GM12878 (cell line): ENCODE results near the gene CAMK2A. TPM values are rescaled to one million over a fixed set of nuclear protein-coding genes. Genes with fewer than 3 reads are reported as not detected.
A peak's percentile ranks its signal among the peaks of the same experiment; 100 is the strongest.

Experiments
- ATAC-seq: fragments of 200-7000 bp; cut with Tn5 transposase; 3 replicates; pipeline ENCODE4 v1.9.1; 2020; ENCODE audit warnings: mild to moderate bottlenecking, moderate library complexity
- BruUV-seq: library from RNA; stranded (reverse); fragments of 400-500 nt; replicated peaks from 2 replicates; lab custom pipeline; 2021; lab: Mats Ljungman, UMichigan
- CTCF ChIA-PET: fragments of 300-600 bp; sonication (Branson Sonifier 250); formaldehyde crosslinking; extraction: SDS; loops from one replicate; lab custom pipeline; 2021; ENCODE audit warnings: inconsistent platforms; lab: Yijun Ruan, JAX
- POLR2A ChIA-PET: fragments of 350-600 bp; formaldehyde crosslinking; extraction: SDS; loops from one replicate; lab custom pipeline; 2021; ENCODE audit warnings: inconsistent platforms; lab: Charles Lee
- RAD21 ChIA-PET: fragments of 300-600 bp; sonication (Branson Sonifier 250); formaldehyde crosslinking; loops from one replicate; lab custom pipeline; 2023; ENCODE audit warnings: antibody characterized with exemption; ENCODE audit not compliant: unreplicated experiment; lab: Charles Lee
- SMC1A ChIA-PET: fragments of 300-600 bp; sonication (Branson Sonifier 250); formaldehyde crosslinking; loops from one replicate; lab custom pipeline; 2023; ENCODE audit not compliant: unreplicated experiment, uncharacterized antibody; lab: Charles Lee
- DNase-seq: peaks from one replicate; pipeline ENCODE4 v3.0.0-alpha.2; 2011; ENCODE audit warnings: low read depth, low spot score
- FAIRE-seq: peaks from 3 replicates; lab custom pipeline; 2011; peaks lifted over from hg19 to GRCh38; lab: Jason Lieb, UNC
- H2AFZ ChIP-seq: 2 replicates; pipeline ENCODE4 v1.6.0; 2011; ENCODE audit warnings: low read depth, low read length, control low read depth; ENCODE audit not compliant: control insufficient read depth
- H3K27ac ChIP-seq: 2 replicates; pipeline ENCODE4 v1.5.1; 2011; ENCODE audit warnings: control low read depth; ENCODE audit not compliant: control insufficient read depth, insufficient read depth
- H3K27me3 ChIP-seq, 2 experiments: replicated peaks in 1 of 2; 2 replicates each; pipeline versions ENCODE4 v1.6.0 to v1.6.1; 2011; ENCODE audit warnings: low read length in 1 of 2; ENCODE audit not compliant: control insufficient read depth in 2 of 2, insufficient read depth in 2 of 2
- H3K36me3 ChIP-seq, 2 experiments: 2 replicates each; pipeline ENCODE4 v1.5.1; 2011; ENCODE audit warnings: low read length in 1 of 2; ENCODE audit not compliant: control insufficient read depth in 2 of 2, insufficient read depth in 2 of 2
- H3K4me1 ChIP-seq: 2 replicates; pipeline ENCODE4 v1.6.1; 2011; ENCODE audit warnings: mild to moderate bottlenecking, low read length, moderate library complexity, mixed read lengths; ENCODE audit not compliant: control insufficient read depth, insufficient read depth
- H3K4me2 ChIP-seq: 2 replicates; pipeline ENCODE4 v1.6.0; 2011; ENCODE audit warnings: control low read depth; ENCODE audit not compliant: control insufficient read depth, insufficient read depth
- H3K4me3 ChIP-seq: fragments of 200-600 bp; sonication (generic); 2 replicates; pipeline ENCODE4 v1.5.1; 2016
- H3K79me2 ChIP-seq: 2 replicates; pipeline ENCODE4 v1.6.0; 2011; ENCODE audit warnings: low read length; ENCODE audit not compliant: control insufficient read depth, insufficient read depth
- H3K9ac ChIP-seq: 2 replicates; pipeline ENCODE4 v1.8.0; 2011; ENCODE audit warnings: low read length, control low read depth, mixed read lengths; ENCODE audit not compliant: control insufficient read depth, insufficient read depth
- H3K9me3 ChIP-seq: replicated peaks from 3 replicates; pipeline ENCODE4 v1.5.1; 2011; ENCODE audit warnings: mild to moderate bottlenecking, low read length; ENCODE audit not compliant: control insufficient read depth, insufficient read depth
- H4K20me1 ChIP-seq: 2 replicates; pipeline ENCODE4 v1.6.0; 2011; ENCODE audit not compliant: control insufficient read depth, insufficient read depth
- ESRRA ChIP-seq: IDR thresholded peaks from 2 replicates; pipeline ENCODE4 v1.6.1; 2012; ENCODE audit warnings: mild to moderate bottlenecking, low read length, improper control_type of control experiment
- STAT3 ChIP-seq: IDR thresholded peaks from 2 replicates; pipeline ENCODE4 v1.6.1; 2011; ENCODE audit warnings: low read depth, low read length, improper control_type of control experiment
- TCF3 ChIP-seq: IDR thresholded peaks from 2 replicates; pipeline ENCODE4 v1.6.1; 2012; ENCODE audit warnings: low read depth, mild to moderate bottlenecking, low read length, borderline replicate concordance; ENCODE audit not compliant: insufficient read depth
- ZNF622 ChIP-seq: fragments of 450-650 bp; IDR thresholded peaks from 2 replicates; pipeline ENCODE4 v1.6.1; 2017; ENCODE audit warnings: mild to moderate bottlenecking, inconsistent platforms
- WGBS: methylation state at CpG from one replicate; pipeline ENCODE4 v1.1.6; 2016; ENCODE audit warnings: low lambda C conversion rate; ENCODE audit not compliant: insufficient replicate concordance, insufficient coverage; ENCODE audit errors: missing lambda C conversion rate; 5-methylcytosine and 5-hydroxymethylcytosine counted together
- in situ Hi-C: fragments of 300-500 bp; cut with MboI; formaldehyde crosslinking; loops from 9 replicates; pipeline ENCODE4 v1.14.3; 2018; ENCODE audit warnings: mixed read lengths
- intact Hi-C: fragments of 100-400 bp; cut with micrococcal nuclease; formaldehyde crosslinking; loops from one replicate; pipeline ENCODE4 v1.14.2; 2022; ENCODE audit not compliant: unreplicated experiment
- polyA plus RNA-seq, 11 experiments: library from polyadenylated mRNA; depleted of rRNA in 4 of 11; unstranded in 6 of 11; stranded (reverse) in 5 of 11; fragments of >200 nt; fragmentation: Nextera tagmentation in 4 of 11; fragmentation: Illumina TruSeq in 1 of 11; extraction: Ambion mirVana in 4 of 11; extraction: Trizol in 1 of 11; gene quantifications; 1 replicate in 1 of 11; 2 replicates in 10 of 11; pipeline versions ENCODE4 v1.2.1 to v1.2.3, GENCODE V29; 2011 to 2016; ENCODE audit warnings: inconsistent platforms in 2 of 11, missing spikeins in 2 of 11, low read depth in 1 of 11
- total RNA-seq, 4 experiments: library from RNA; depleted of rRNA in 3 of 4; stranded (reverse); fragments of >200 nt in 3 of 4; fragmentation: Illumina TruSeq in 1 of 4; extraction: Trizol in 1 of 4; gene quantifications; 2 replicates each; pipeline versions ENCODE4 v1.2.1 to v1.2.3, GENCODE V29; 2013 to 2021
- TF ChIP-seq, protein P1 (sequence below): IDR thresholded peaks from 2 replicates; pipeline ENCODE4 v1.6.1; 2011; ENCODE audit warnings: borderline replicate concordance, low read depth, mild to moderate bottlenecking, moderate library complexity, mixed read lengths, low read length; ENCODE audit not compliant: insufficient read depth; ENCODE audit errors: extremely low read length
- TF ChIP-seq, protein P2 (sequence below): fragments of 450-650 bp; IDR thresholded peaks from 2 replicates; pipeline ENCODE4 v1.6.1; 2016; ENCODE audit warnings: mild to moderate bottlenecking, moderate library complexity, borderline replicate concordance
- TF ChIP-seq, protein P3 (sequence below): fragments of 450-650 bp; IDR thresholded peaks from 2 replicates; pipeline ENCODE4 v1.6.1; 2017; ENCODE audit warnings: antibody characterized with exemption, mild to moderate bottlenecking, moderate library complexity

CAMK2A gene
- total and polyA plus RNA-seq, 10 of the 15 experiments (the other 5 are each of a cell fraction or from before 2014, with no cell fraction given): 0.11 TPM; not detected in 9

DNA sequence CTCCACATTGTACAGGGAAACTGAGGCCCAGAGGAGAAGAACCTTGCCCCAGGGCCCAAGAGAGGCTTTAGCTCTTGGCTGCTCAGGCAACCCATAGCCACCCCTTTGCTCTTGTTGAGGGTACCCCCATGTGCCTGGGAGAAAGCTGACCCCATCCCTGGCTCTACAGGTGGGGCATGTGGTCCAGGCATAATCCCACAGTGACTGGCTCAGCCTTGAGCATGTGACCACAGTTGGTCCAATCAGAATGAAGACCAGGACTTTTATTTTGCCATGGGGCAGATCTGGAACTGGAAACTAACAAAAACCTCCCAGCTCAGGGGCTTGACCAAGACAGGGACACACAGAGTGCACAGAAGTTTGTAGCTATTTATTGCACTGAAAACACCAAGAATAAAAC is 70.4 kb downstream of the CAMK2A start:
- SMC1A ChIA-PET: interaction anchor here (1.0 to 3.5 kb wide), 4 partner anchors 17 to 89 kb away, joined by 3 to 22 read pairs (median 4); no protein-coding TSS in a partner anchor
- intact Hi-C loops: loop anchor here (5.0 to 10.0 kb wide), 2 partner anchors 182 to 584 kb away; no protein-coding TSS in a partner anchor
- Histone ChIP-seq H3K4me1 (no peaks in the 10 kb centered on the region), H3K9ac (no peak overlapping the region), H3K27ac (no peak overlapping the region), H3K9me3 (no peaks in the 10 kb centered on the region), H3K27me3 (peaks cover 2 to 4% of the 10 kb centered on the region in 2 experiments; a peak in 3 of 4 replicates), H3K79me2 (no peaks in the 10 kb centered on the region), H2AFZ (no peak overlapping the region)
- FAIRE-seq (no peak), ATAC-seq (peak; percentile 15; the same call in 1 of the 3 replicates)
- CTCF ChIA-PET: interaction anchor here (0.9 to 4.7 kb wide), 12 partner anchors 10 to 155 kb away, joined by 3 to 30 read pairs (median 6); no protein-coding TSS in a partner anchor
- in situ Hi-C loops: no loop called here
- POLR2A ChIA-PET: no interaction called here
- no peak for TF ChIP-seq ZNF622
- TF ChIP-seq, protein P1, sequence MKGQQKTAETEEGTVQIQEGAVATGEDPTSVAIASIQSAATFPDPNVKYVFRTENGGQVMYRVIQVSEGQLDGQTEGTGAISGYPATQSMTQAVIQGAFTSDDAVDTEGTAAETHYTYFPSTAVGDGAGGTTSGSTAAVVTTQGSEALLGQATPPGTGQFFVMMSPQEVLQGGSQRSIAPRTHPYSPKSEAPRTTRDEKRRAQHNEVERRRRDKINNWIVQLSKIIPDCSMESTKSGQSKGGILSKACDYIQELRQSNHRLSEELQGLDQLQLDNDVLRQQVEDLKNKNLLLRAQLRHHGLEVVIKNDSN: peak; percentile 6
- TF ChIP-seq, all 136 proteins: peak for 1
- RAD21 ChIA-PET: interaction anchor here (1.1 to 2.3 kb wide), 8 partner anchors 57 to 225 kb away, joined by 3 to 9 read pairs (median 4); no protein-coding TSS in a partner anchor
- Histone ChIP-seq H3K36me3 (no peaks in the 10 kb centered on the region), H4K20me1 (no peaks in the 10 kb centered on the region), H3K4me3 (no peak overlapping the region), H3K4me2 (no peak overlapping the region)
- BruUV-seq: no TSS peak
- no peak for DNase-seq

DNA sequence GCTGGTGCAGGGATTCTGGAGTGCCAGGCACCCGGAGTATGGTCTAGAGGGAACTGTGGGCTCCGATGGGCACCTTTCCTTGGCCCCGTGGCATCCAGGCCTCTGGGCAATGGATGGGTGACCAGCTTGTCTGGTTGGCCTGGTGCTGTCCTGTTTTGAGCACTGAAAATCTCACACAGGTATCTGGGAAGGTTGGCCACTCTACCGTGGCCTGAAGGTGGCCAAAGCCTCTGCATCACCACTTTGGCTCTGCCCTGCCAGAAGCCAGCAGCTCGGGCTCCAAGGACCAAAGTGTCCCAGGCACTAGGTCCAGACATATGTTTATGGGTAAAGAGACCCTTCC is 70.9 kb downstream of the CAMK2A start:
- Histone ChIP-seq H3K4me2 (no peak overlapping the region), H3K27me3 (peaks cover 2 to 4% of the 10 kb centered on the region in 2 experiments; a peak in 3 of 4 replicates), H3K79me2 (no peaks in the 10 kb centered on the region), H2AFZ (no peak overlapping the region), H4K20me1 (no peaks in the 10 kb centered on the region), H3K36me3 (no peaks in the 10 kb centered on the region), H3K9me3 (no peaks in the 10 kb centered on the region), H3K9ac (no peak overlapping the region), H3K27ac (no peak overlapping the region), H3K4me1 (no peaks in the 10 kb centered on the region), H3K4me3 (no peak overlapping the region)
- intact Hi-C loops (loop anchor here (1.0 to 10.0 kb wide), 5 partner anchors 57 to 584 kb away; no protein-coding TSS in a partner anchor), in situ Hi-C loops (no loop called here)
- FAIRE-seq: no peak
- POLR2A ChIA-PET: interaction anchor here (0.5 to 0.8 kb wide), 2 partner anchors 63 to 221 kb away, joined by 3 to 6 read pairs; partner anchors contain the start of gene PDGFRB
- SMC1A ChIA-PET: interaction anchor here (0.6 to 3.5 kb wide), 8 partner anchors 18 to 184 kb away, joined by 3 to 22 read pairs (median 4); no protein-coding TSS in a partner anchor
- no peak for ATAC-seq
- RAD21 ChIA-PET: interaction anchor here (1.0 to 2.3 kb wide), 12 partner anchors 8 to 225 kb away, joined by 3 to 9 read pairs (median 3); no protein-coding TSS in a partner anchor
- 45% methylated on average over 5 of the region's 5 CpGs for WGBS
- no TSS peak for BruUV-seq
- no peak for DNase-seq
- CTCF ChIA-PET: interaction anchor here (0.7 to 4.7 kb wide), 16 partner anchors 10 to 154 kb away, joined by 3 to 30 read pairs (median 6); no protein-coding TSS in a partner anchor
- TF ChIP-seq ESRRA (no peak), TCF3 (no peak), STAT3 (no peak)
- TF ChIP-seq, protein P2, sequence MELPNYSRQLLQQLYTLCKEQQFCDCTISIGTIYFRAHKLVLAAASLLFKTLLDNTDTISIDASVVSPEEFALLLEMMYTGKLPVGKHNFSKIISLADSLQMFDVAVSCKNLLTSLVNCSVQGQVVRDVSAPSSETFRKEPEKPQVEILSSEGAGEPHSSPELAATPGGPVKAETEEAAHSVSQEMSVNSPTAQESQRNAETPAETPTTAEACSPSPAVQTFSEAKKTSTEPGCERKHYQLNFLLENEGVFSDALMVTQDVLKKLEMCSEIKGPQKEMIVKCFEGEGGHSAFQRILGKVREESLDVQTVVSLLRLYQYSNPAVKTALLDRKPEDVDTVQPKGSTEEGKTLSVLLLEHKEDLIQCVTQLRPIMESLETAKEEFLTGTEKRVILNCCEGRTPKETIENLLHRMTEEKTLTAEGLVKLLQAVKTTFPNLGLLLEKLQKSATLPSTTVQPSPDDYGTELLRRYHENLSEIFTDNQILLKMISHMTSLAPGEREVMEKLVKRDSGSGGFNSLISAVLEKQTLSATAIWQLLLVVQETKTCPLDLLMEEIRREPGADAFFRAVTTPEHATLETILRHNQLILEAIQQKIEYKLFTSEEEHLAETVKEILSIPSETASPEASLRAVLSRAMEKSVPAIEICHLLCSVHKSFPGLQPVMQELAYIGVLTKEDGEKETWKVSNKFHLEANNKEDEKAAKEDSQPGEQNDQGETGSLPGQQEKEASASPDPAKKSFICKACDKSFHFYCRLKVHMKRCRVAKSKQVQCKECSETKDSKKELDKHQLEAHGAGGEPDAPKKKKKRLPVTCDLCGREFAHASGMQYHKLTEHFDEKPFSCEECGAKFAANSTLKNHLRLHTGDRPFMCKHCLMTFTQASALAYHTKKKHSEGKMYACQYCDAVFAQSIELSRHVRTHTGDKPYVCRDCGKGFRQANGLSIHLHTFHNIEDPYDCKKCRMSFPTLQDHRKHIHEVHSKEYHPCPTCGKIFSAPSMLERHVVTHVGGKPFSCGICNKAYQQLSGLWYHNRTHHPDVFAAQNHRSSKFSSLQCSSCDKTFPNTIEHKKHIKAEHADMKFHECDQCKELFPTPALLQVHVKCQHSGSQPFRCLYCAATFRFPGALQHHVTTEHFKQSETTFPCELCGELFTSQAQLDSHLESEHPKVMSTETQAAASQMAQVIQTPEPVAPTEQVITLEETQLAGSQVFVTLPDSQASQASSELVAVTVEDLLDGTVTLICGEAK: no peak
- TF ChIP-seq, protein P3, sequence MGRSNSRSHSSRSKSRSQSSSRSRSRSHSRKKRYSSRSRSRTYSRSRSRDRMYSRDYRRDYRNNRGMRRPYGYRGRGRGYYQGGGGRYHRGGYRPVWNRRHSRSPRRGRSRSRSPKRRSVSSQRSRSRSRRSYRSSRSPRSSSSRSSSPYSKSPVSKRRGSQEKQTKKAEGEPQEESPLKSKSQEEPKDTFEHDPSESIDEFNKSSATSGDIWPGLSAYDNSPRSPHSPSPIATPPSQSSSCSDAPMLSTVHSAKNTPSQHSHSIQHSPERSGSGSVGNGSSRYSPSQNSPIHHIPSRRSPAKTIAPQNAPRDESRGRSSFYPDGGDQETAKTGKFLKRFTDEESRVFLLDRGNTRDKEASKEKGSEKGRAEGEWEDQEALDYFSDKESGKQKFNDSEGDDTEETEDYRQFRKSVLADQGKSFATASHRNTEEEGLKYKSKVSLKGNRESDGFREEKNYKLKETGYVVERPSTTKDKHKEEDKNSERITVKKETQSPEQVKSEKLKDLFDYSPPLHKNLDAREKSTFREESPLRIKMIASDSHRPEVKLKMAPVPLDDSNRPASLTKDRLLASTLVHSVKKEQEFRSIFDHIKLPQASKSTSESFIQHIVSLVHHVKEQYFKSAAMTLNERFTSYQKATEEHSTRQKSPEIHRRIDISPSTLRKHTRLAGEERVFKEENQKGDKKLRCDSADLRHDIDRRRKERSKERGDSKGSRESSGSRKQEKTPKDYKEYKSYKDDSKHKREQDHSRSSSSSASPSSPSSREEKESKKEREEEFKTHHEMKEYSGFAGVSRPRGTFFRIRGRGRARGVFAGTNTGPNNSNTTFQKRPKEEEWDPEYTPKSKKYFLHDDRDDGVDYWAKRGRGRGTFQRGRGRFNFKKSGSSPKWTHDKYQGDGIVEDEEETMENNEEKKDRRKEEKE: no peak
